OCI-LY3 (cell line): Measurements from ENCODE around the gene SNTG2.

Experiments
- H2AFZ ChIP-seq: fragments of 200-600, 300-600 bp; shearing (Covaris generic); 2 replicates; pipeline ENCODE4 v1.6.0; 2014; ENCODE audit warnings: antibody characterized with exemption, low read depth, low read length
- H3K27ac ChIP-seq: fragments of 200-600, 300-600 bp; sonication (generic); 2 replicates; pipeline ENCODE4 v1.5.1; 2014; ENCODE audit warnings: mild to moderate bottlenecking, low read length, moderate library complexity, mixed read lengths
- H3K27me3 ChIP-seq: fragments of 200-600, 300-600 bp; sonication (generic); 2 replicates; pipeline ENCODE4 v1.6.1; 2014; ENCODE audit warnings: low read depth, low read length, mixed read lengths
- H3K36me3 ChIP-seq: fragments of 200-600, 300-600 bp; sonication (generic); replicated peaks from 2 replicates; pipeline ENCODE3; 2014; ENCODE audit warnings: low read depth, low read length, mixed read lengths
- H3K4me1 ChIP-seq: fragments of 300-600, 200-600 bp; sonication (generic); 2 replicates; pipeline ENCODE4 v1.6.1; 2014; ENCODE audit warnings: low read length, mixed read lengths
- H3K4me2 ChIP-seq: fragments of 200-600, 300-600 bp; sonication (generic); 2 replicates; pipeline ENCODE4 v1.6.1; 2014; ENCODE audit warnings: low read length, mixed read lengths
- H3K4me3 ChIP-seq: fragments of 300-600, 200-600 bp; sonication (generic); 2 replicates; pipeline ENCODE4 v1.5.1; 2014; ENCODE audit warnings: antibody characterized with exemption, mild to moderate bottlenecking, low read length, moderate library complexity
- H3K79me2 ChIP-seq: fragments of 300-600, 200-600 bp; shearing (Covaris generic); 2 replicates; pipeline ENCODE4 v1.6.1; 2014; ENCODE audit warnings: mild to moderate bottlenecking, low read length, mixed read lengths
- H3K9ac ChIP-seq: fragments of 300-600, 200-600 bp; shearing (Covaris generic); 2 replicates; pipeline ENCODE4 v1.6.0; 2014; ENCODE audit warnings: mild to moderate bottlenecking, low read length, moderate library complexity
- H3K9me3 ChIP-seq: fragments of 200-600, 300-600 bp; shearing (Covaris generic); 2 replicates; pipeline ENCODE4 v1.6.1; 2014; ENCODE audit warnings: low read length, mixed read lengths; ENCODE audit not compliant: insufficient read depth
- H4K20me1 ChIP-seq: fragments of 200-600, 300-600 bp; sonication (generic); 2 replicates; pipeline ENCODE4 v1.6.1; 2016; ENCODE audit warnings: low read length, mixed read lengths; ENCODE audit not compliant: insufficient read depth
- EZH2phosphoT487 ChIP-seq: fragments of 200-600 bp; shearing (Covaris generic); IDR thresholded peaks from 2 replicates; pipeline ENCODE4 v1.6.1; 2018; ENCODE audit warnings: antibody characterized with exemption, mixed run types, low read depth
- TF ChIP-seq, protein P1 (sequence below): fragments of 200-600, 300-600 bp; sonication (generic); IDR thresholded peaks from 2 replicates; pipeline ENCODE4 v1.5.1; 2014; ENCODE audit warnings: antibody characterized with exemption, low read length, low read depth

The SNTG2 gene

DNA sequence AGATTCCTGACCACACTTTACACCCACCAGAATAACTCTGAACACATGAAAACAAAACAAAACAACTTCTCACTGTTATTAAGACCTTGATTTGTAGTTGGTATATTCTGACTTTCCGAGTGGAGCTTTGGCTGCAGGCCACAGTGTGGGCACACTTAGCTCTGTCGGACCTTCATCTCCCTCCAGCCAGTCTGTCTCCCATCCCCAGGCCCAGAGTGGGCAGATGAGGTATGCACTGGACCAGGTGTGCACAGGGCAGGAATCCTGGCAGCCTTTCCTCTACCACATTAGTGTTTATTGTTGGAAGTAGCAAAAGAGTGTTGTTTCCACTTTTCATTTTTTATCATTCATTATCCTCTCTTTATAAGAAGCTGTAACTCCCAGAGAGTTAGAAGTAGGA lies 243.2 kb downstream of the SNTG2 start:
- no peak for TF ChIP-seq EZH2phosphoT487
- TF ChIP-seq, protein P1, sequence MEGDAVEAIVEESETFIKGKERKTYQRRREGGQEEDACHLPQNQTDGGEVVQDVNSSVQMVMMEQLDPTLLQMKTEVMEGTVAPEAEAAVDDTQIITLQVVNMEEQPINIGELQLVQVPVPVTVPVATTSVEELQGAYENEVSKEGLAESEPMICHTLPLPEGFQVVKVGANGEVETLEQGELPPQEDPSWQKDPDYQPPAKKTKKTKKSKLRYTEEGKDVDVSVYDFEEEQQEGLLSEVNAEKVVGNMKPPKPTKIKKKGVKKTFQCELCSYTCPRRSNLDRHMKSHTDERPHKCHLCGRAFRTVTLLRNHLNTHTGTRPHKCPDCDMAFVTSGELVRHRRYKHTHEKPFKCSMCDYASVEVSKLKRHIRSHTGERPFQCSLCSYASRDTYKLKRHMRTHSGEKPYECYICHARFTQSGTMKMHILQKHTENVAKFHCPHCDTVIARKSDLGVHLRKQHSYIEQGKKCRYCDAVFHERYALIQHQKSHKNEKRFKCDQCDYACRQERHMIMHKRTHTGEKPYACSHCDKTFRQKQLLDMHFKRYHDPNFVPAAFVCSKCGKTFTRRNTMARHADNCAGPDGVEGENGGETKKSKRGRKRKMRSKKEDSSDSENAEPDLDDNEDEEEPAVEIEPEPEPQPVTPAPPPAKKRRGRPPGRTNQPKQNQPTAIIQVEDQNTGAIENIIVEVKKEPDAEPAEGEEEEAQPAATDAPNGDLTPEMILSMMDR, result no peak
- Histone ChIP-seq H3K4me3 (no peak overlapping the region), H3K27ac (no peak overlapping the region), H3K36me3 (no peaks in the 10 kb centered on the region), H2AFZ (no peak overlapping the region), H3K9me3 (no peaks in the 10 kb centered on the region), H3K27me3 (no peaks in the 10 kb centered on the region), H3K79me2 (no peaks in the 10 kb centered on the region), H4K20me1 (no peaks in the 10 kb centered on the region), H3K9ac (no peak overlapping the region), H3K4me1 (no peaks in the 10 kb centered on the region), H3K4me2 (no peak overlapping the region)

GRCh38 chr2:1203772-1204171 lies 253.1 kb downstream of the SNTG2 start:
- Histone ChIP-seq H3K9ac (no peak overlapping the region), H3K27ac (no peak overlapping the region), H2AFZ (no peak overlapping the region), H4K20me1 (no peaks in the 10 kb centered on the region), H3K36me3 (no peaks in the 10 kb centered on the region), H3K4me2 (no peak overlapping the region), H3K4me1 (no peaks in the 10 kb centered on the region), H3K4me3 (no peak overlapping the region), H3K27me3 (no peaks in the 10 kb centered on the region), H3K79me2 (no peaks in the 10 kb centered on the region), H3K9me3 (no peaks in the 10 kb centered on the region)
- TF ChIP-seq, protein P1, result no peak
- TF ChIP-seq EZH2phosphoT487, result no peak

DNA sequence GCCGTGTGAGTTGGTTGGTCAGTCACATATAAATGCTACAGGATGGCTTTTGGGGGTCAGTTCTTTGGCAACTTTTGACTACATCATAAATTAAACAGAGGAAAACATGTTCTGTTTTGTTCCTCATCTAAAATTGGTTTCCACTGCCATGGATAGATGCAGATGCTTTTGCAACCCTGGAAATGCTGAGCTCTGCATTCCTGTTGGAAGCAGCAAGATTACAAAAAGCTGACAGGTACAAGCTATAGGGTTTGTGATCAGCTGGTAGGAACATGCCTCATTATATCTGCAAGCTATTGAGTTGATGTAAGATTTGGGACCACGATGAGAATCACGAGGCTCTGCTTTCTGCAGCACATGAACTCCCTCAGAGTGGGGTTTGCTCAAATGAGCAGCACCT lies 255.2 kb downstream of the SNTG2 start:
- H3K27me3 ChIP-seq, result no peaks in the 10 kb centered on the region
- H4K20me1 ChIP-seq, result no peaks in the 10 kb centered on the region
- H3K27ac ChIP-seq, result no peak overlapping the region
- H3K4me2 ChIP-seq, result no peak overlapping the region
- no peak overlapping the region for H3K4me3 ChIP-seq
- H3K79me2 ChIP-seq, result no peaks in the 10 kb centered on the region
- no peak overlapping the region for H2AFZ ChIP-seq
- no peak overlapping the region for H3K9ac ChIP-seq
- H3K36me3 ChIP-seq, result no peaks in the 10 kb centered on the region
- no peaks in the 10 kb centered on the region for H3K9me3 ChIP-seq
- TF ChIP-seq, protein P1, result no peak
- no peak for TF ChIP-seq EZH2phosphoT487
- H3K4me1 ChIP-seq, result no peaks in the 10 kb centered on the region

DNA sequence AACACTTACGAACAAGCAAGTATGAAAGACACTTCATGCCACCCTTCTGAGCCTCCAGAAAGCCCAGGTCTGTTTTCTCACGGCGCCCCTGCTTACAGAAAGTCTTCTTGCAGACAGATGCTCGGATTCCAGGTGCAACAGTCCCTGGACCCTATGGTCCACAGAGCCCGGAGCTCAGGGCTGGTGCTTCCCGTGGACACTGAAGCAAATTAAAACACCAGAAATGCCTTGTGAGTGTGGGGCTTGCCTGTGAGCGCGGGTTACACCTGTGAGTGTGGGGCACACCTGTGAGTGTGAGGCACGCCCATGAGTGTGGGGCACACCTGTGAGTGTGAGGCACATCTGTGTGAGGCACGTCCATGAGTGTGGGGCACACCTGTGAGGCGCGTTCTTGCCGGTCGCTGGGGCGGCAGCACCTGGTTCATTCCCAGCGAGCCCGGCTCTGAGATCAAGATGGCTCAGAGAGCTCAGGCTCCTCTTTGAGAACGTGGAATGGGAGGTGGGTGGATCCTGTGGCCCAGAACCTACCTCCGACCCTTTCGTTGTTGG lies 257.4 kb downstream of the SNTG2 start:
- no peaks in the 10 kb centered on the region for H3K9me3 ChIP-seq
- no peaks in the 10 kb centered on the region for H4K20me1 ChIP-seq
- no peak overlapping the region for H3K4me3 ChIP-seq
- no peaks in the 10 kb centered on the region for H3K27me3 ChIP-seq
- no peak overlapping the region for H2AFZ ChIP-seq
- H3K79me2 ChIP-seq, result no peaks in the 10 kb centered on the region
- TF ChIP-seq, protein P1, result no peak
- no peak for TF ChIP-seq EZH2phosphoT487
- no peak overlapping the region for H3K27ac ChIP-seq
- H3K4me1 ChIP-seq, result no peaks in the 10 kb centered on the region
- no peaks in the 10 kb centered on the region for H3K36me3 ChIP-seq
- H3K4me2 ChIP-seq, result no peak overlapping the region
- no peak overlapping the region for H3K9ac ChIP-seq
